GM12892 (cell line): ENCODE measurements around the gene KBTBD6.

Experiments used
- POLR2A ChIP-seq: IDR thresholded peaks from 2 replicates; pipeline ENCODE4 v1.6.1; 2011; ENCODE audit warnings: low read depth, low read length, control low read depth
- POLR2AphosphoS5 ChIP-seq: IDR thresholded peaks from 2 replicates; pipeline ENCODE4 v1.6.1; 2011; ENCODE audit warnings: low read depth, low read length, control low read depth
- TAF1 ChIP-seq: IDR thresholded peaks from 2 replicates; pipeline ENCODE4 v1.6.1; 2011; ENCODE audit warnings: low read depth, mild to moderate bottlenecking, control low read depth, low read length, borderline replicate concordance

DNA sequence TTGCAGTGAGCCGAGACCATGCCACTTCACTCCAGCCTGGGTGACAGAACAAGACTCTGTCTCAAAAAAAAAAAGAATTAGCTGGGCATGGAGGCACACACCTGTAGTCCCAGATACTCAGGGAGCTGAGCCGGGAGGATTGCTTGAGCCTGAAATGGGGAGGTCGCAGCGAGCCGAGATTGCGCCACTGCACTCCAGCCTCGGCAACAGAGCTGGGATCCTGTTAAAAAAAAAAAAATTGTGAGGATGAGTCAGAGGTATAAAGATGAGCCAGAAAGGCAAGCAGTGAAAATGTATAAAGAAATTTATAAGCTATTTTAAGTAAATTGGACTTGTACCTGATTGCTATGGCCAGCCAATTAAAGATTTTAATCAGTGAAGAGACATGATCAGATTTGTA lies 21.1 kb downstream of the KBTBD6 start:
- TF ChIP-seq POLR2A (no peak), POLR2AphosphoS5 (no peak), TAF1 (no peak)
